ENCODE results near the gene ESAM. TPM values are rescaled to one million over a fixed set of nuclear protein-coding genes. Genes with fewer than 3 reads are reported as not detected.

The ESAM gene
- total RNA-seq, 1 donor from 2014 or later: 3.7 TPM

DNA sequence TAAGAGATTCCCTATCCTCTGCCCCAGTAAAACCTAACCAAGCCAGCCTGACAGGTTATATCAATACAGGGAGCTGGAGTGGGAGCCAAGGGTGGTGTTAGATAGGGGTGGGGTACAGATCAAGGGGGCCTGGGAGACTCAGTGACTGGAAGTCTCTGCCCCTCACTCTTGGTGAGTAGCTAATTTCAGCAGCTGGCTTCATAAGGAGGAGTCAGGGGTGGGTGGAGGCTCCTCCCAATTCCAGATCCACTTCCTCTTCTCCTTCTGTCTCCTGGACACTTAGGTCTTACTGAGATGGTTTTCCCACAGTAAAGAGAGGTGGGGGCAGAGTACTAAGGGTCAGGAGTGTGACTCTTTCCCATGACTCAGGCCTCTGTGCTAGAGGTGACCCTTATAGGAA lies 8.9 kb downstream of the ESAM start:
- DNase-seq: no peak

DNA sequence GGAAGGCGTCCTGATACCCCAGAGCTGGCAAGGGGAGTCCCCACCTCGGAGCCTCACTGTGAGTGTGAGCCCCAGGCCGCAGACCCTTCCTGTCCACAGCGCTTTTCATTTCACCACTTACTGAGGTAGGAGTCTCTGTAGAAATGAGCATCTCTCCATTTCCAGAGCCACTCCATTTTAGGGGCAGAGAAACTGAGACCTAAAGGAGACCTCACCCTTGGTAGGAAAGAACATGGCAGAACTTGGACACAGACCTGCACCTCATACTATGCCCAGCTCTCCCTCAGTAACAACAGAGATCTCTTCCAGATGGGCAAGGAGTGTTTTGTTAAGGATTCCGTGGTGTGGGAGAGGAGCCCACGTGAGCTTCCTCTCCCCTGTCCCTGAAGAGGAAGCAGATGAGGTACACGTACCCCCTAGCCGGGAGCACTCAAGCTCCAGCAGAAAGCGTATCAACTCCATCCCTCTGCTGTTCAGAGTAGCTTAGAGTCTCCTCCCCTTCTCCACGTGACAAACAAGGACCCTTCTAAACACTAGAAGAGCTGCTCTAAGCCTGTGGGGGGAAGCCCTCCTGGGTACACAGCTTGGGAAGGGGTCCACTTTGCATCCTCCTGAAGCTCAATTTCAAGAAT lies 9.5 kb downstream of the ESAM start:
- DNase-seq: no peak

DNA sequence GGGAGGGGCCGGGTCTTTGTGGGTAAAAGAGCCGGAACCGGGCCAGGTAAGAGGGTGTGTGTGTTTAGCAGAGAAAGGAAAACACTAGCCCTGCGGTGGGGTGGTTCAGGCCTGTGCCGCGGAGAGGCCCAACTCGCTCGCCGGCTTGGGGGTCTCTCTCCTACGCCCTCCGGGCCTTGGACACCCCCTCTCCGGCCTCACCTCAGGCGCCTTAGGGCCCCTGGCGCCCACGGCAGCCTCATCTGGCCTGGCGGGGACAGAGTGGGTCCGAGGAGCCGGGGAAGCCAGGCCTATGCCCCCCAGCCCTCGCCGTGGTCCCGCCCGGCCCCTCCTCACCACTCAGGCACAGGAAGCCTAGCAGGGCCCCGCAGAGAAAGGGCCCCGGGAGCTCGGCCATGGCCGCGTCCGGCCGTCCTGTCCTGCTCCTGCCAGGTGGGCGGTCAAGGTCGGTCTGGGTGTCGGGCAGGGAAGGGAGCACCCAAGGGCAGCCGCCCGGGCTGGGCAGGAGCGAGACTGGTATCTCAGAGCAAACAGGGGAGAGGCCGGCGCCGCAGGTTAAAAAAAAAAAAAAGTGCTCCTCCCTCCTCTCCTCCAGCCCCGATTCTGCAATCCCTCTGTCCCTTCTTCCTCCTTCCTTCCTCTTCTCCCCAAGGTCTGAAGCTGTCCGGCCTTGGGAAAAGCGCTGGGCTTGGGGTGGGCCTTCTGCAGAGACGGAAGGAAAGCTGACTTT lies 10.2 kb downstream of the ESAM start, which contains the start of gene VSIG2:
TSS of gene VSIG2 (minus strand) at position 515 of the 730 bp plus-strand sequence. CDS start at position 397, 118 bp downstream.
- DNase-seq: no peak

- no peak for DNase-seq
Observed at GRCh38 chr11:124751391-124751740, 10.7 kb downstream of the ESAM start.

DNA sequence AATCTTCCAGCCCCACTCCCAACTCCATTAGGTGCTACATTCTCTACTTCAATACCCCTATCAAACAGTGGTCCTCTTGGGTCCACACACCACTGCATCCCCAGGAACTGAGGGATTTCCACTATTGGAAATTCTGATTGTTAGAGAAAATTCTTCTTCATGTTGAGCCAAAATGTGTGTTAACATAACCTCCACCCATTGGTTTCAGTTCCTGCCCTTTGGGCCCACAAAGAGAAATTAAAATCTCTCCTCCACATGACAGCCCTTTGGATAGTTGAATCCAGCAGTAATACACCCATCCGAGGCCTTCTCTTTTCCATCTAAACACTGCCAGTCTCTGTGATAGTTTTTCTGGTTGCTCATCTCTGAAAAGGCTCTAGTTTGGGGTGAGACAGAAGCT lies 12.2 kb downstream of the ESAM start:
- no peak for DNase-seq

- no peak for DNase-seq
Observed at GRCh38 chr11:124748481-124749343, 13.4 kb downstream of the ESAM start.

- no peak for DNase-seq
Observed at GRCh38 chr11:124748100-124748418, 14.0 kb downstream of the ESAM start.

DNA sequence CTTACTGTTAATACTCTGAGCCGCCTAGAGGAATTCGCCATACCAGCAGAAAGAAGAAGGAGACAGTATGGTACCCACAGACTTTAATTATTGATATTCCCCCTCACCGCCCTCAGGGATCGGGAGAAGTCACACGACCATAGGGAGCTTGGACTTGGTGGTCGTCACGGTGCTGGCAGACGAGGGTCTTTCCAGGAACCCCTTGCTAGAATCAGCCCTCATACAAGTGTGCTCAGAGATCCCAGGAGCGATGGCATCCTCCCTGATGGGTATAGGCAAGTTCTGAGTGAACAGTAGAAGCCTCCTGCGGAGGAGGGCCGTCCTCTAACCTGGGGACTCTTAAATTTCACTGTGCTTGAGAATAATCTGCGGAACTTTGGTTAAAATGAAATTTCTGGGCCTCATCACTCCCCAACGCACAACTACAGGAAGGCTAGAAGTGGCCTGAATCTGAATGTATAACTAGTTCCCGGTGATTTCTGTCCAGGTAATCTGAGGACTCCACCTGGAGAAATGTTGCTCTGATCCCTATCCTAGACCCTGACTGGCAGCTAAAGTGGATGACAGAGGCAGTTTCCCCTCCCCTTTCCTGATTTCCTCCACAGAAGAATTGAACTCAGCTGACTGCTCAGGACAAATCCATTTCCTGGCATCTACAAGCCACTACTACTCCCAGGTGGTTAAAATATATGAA lies 14.5 kb downstream of the ESAM start:
- no peak for DNase-seq

- DNase-seq: peak; percentile 49
Observed at GRCh38 chr11:124746621-124747243, 15.4 kb downstream of the ESAM start.

GRCh38 chr11:124745835-124746620 lies 16.1 kb downstream of the ESAM start:
- DNase-seq: no peak

DNA sequence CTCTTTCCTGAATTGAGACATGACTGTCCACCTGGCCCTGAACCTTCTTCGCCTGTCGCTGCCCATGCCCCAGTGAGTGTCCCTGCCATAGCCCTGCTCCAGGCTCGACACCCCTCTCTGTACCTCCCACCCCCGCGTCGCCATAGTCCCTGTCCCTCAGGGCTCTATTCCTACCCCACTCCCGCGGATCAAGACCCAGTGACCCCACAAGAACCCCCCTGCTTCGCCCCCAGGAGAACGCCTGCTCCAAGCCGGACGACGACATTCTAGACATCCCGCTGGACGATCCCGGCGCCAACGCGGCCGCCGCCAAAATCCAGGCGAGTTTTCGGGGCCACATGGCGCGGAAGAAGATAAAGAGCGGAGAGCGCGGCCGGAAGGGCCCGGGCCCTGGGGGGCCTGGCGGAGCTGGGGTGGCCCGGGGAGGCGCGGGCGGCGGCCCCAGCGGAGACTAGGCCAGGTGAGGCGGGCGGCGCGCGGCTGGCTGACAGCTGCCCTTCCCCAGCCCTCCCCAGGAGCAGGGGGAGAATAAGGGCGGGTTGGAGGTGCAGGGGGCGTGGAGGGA lies 16.7 kb downstream of the ESAM start:
- DNase-seq: no peak

GRCh38 chr11:124743050-124743449 lies 19.0 kb downstream of the ESAM start:
- no peak for DNase-seq

DNA sequence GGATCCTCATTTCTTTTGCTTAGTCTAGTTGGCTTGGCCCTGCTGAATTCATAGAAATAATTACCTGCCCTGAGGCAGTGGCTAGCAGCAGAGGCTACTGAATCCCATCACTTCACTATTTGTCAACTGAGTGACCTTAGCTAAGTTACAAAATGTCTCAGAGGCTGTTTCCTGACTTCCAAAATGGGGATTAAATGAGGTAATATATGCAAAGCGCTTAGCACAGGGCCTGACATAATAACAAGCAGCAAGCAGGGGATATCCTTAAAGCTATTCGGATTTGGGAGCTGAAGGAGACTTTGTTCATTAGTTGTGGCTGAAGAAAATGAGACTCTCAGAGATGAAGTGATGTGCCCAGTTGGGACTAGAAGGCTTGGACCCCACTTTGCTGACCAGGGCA lies 19.5 kb downstream of the ESAM start:
- no peak for DNase-seq

DNA sequence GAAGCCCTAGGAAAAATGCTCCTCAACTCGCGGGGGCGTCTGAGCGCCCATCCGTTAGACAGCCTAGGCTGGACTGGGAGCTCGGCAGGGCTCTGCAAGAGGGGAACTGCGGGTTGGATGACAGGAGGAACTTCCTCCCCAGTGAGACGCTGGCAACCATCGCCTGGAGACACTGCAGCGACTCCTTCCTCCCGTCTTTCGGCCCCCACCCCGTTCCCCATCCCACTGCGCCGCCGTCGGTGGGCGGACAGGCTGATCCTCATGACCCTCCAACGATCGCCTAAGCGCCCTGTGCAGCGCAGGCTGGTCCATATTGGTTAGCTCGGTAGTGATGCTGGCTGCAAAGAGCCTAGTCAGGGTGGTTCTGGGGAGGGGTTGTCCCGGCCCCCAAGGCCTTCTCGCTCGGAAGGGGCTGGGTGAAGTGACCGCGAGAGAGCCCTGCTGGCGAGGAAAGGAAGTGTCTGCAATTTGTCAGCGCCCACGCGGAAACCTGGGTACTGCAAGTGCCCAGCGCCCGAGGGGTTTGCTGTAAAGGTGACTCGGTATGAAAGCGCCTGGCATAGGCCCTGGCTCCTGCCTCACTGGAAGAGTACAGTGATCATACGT lies 21.7 kb downstream of the ESAM start:
- DNase-seq: peak; percentile 47

GRCh38 chr11:124739479-124740276 lies 22.4 kb downstream of the ESAM start, which contains the start of gene NRGN:
Gene NRGN (plus strand): TSS chr11:124739942. CDS start chr11:124740085, 143 bp downstream.
- DNase-seq: peak; percentile 87

GRCh38 chr11:124738713-124739478 lies 23.2 kb downstream of the ESAM start:
- no peak for DNase-seq

GRCh38 chr11:124737638-124738305 lies 24.3 kb downstream of the ESAM start:
- no peak for DNase-seq

DNA sequence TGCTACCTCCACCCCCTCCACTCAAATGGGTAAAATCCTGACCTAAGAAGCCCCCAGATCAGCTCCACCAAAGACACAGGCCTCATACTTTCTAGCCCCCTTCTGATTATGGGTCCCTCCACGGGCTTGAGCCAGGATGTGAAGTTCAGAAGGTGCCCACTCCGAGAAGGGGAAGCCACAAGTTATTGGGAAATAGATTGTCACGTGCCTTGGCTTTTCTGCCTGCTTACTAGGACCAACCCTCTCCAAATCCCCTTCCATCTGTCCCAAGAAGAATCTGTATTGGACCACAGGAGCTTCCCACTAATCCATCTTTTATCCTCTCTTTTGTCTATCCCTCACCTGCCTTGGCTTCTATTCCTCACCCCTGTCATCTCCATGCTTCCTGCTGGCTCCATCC lies 25.4 kb downstream of the ESAM start:
- no peak for DNase-seq
